Cardiac muscle cell (in vitro differentiated cells and primary cell): Measurements from ENCODE around the gene MESD. TPM values are rescaled to one million over a fixed set of nuclear protein-coding genes. Genes with fewer than 3 reads are reported as not detected.

Experiments used
- DNase-seq, 2 donors: peaks; one replicate each; pipeline versions ENCODE4 v3.0.0 to v3.0.0-alpha.2; 2010 to 2017; ENCODE audit warnings: low read depth in 1 of 2, low spot score in 1 of 2
- H3K27ac ChIP-seq: fragments of 200-600 bp; sonication (generic); 2 replicates; pipeline ENCODE4 v1.5.1; 2016
- H3K27me3 ChIP-seq: fragments of 200-600 bp; sonication (generic); 2 replicates; pipeline ENCODE4 v1.6.0; 2016; ENCODE audit warnings: control low read depth
- H3K36me3 ChIP-seq: fragments of 200-600 bp; sonication (generic); 2 replicates; pipeline ENCODE4 v1.5.1; 2016; ENCODE audit warnings: control low read depth
- H3K4me1 ChIP-seq: fragments of 200-600 bp; sonication (generic); 2 replicates; pipeline ENCODE4 v1.8.1; 2017; ENCODE audit warnings: low read depth, mild to moderate bottlenecking, mixed run types
- H3K4me3 ChIP-seq: fragments of 200-600 bp; sonication (generic); 2 replicates; pipeline ENCODE4 v1.5.1; 2016; ENCODE audit warnings: mild to moderate bottlenecking
- H3K9me3 ChIP-seq: fragments of 200-600 bp; sonication (generic); 2 replicates; pipeline ENCODE4 v1.5.1; 2017; ENCODE audit warnings: low read depth, mild to moderate bottlenecking, control low read depth
- polyA plus RNA-seq: library from polyadenylated mRNA; unstranded; fragments of >200 nt; fragmentation: Nextera tagmentation; extraction: Ambion mirVana; gene quantifications from 2 replicates; pipeline ENCODE4 v1.2.1, GENCODE V29; 2016
- total RNA-seq: library from RNA; depleted of rRNA; stranded (reverse); fragments of >200 nt; gene quantifications from 2 replicates; pipeline ENCODE4 v1.2.3, GENCODE V29; 2016
- TF ChIP-seq, protein P1 (sequence below): IDR thresholded peaks from 2 replicates; pipeline ENCODE4 v1.5.1; 2012; ENCODE audit warnings: low read depth, mild to moderate bottlenecking, low read length

The MESD gene
- total and polyA plus RNA-seq, 2 experiments from 2014 or later: 20.1 to 35.8 TPM

DNA sequence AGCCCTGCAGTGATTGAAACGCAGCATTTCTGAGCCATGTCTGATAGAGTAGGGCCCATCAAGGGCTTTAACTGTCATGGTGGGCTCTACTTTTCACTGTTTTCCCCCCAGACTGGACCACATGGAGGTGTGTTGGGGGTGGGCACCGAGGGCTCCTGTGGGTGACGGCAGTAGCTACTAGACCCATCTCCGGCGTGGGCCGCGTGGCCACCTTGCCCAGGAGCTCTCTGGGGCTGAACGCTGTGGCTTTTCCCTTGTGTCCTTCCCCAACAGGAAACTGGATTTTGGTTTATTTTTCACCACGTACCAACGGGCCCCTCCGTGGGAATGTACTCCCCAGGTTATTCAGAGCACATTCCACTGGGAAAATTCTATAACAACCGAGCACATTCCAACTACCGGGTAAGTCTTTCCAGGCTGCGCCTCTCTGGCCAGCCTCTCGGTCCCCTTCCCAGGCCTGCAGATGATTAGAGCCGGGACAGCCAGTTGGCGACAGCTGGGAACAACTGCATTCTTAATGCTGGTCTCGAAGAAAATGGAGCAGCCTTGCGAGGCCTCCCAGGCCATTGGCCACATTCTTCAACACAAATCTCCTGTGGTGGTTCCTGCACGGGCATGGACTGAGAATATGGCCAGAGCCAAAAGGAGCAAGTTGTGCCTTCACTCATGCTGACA, 67.7 kb downstream of the MESD start:
- DNase-seq: no peak
- no peaks in the 10 kb centered on the region for H3K9me3 ChIP-seq
- H3K27me3 ChIP-seq: no peaks in the 10 kb centered on the region
- no peak overlapping the region for H3K27ac ChIP-seq
- no peaks in the 10 kb centered on the region for H3K4me1 ChIP-seq
- no peak overlapping the region for H3K4me3 ChIP-seq
- TF ChIP-seq, protein P1, sequence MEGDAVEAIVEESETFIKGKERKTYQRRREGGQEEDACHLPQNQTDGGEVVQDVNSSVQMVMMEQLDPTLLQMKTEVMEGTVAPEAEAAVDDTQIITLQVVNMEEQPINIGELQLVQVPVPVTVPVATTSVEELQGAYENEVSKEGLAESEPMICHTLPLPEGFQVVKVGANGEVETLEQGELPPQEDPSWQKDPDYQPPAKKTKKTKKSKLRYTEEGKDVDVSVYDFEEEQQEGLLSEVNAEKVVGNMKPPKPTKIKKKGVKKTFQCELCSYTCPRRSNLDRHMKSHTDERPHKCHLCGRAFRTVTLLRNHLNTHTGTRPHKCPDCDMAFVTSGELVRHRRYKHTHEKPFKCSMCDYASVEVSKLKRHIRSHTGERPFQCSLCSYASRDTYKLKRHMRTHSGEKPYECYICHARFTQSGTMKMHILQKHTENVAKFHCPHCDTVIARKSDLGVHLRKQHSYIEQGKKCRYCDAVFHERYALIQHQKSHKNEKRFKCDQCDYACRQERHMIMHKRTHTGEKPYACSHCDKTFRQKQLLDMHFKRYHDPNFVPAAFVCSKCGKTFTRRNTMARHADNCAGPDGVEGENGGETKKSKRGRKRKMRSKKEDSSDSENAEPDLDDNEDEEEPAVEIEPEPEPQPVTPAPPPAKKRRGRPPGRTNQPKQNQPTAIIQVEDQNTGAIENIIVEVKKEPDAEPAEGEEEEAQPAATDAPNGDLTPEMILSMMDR: no peak
- H3K36me3 ChIP-seq: no peaks in the 10 kb centered on the region

DNA sequence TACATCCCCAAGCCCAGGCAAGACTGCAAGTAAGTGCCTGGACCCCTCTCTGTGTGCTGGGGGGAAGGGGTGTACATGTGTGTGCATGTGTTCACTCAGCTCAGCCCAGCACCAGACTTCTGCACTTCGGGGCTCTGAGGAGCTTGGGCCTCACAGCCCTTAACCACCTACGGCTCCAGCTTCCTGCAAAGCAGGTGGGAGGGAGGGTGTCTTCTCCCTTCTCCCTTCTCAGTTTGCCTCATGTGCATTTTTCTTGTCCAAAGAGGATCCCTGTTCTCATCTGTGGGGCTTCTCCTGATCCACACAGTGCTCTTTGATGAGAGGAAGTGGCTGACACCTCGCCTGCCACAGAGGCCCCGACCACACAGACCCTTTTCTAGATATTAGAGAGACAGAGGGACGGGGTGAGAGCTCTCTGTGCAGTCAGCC, 69.3 kb downstream of the MESD start:
- no peaks in the 10 kb centered on the region for H3K36me3 ChIP-seq
- H3K9me3 ChIP-seq: no peaks in the 10 kb centered on the region
- H3K27me3 ChIP-seq: no peaks in the 10 kb centered on the region
- no peak overlapping the region for H3K27ac ChIP-seq
- H3K4me3 ChIP-seq: no peak overlapping the region
- TF ChIP-seq, protein P1: no peak
- no peak for DNase-seq
- no peaks in the 10 kb centered on the region for H3K4me1 ChIP-seq

DNA sequence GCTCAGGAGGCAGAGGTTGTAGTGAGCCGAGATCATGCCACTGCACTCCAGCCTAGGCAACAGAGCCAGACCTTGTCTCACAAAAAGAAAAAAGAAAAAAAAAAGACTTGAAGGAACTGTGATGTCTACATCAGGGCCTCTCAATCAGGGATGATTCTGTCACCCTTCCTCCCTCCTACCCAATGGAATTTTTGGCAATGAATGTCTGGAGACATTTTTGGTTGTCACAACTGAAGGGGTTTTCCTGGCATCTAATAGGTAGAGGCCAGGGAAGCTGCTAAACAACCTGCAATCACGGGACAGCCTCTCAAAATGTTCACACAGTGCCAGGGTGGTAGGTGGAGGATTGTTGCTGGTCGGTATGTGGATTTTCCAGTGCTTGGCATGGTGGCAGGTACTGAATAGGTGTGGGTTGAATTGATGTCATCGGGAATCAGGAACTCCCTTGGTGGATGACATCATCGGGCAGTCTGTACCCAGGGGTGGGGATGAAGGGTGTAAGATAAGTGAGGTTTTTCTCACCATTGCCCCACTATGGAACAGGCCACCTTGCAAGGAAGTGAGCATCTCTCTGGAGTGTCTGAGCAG, 71.3 kb downstream of the MESD start:
- Histone ChIP-seq H3K27me3 (no peaks in the 10 kb centered on the region), H3K9me3 (no peaks in the 10 kb centered on the region), H3K27ac (no peak overlapping the region), H3K4me3 (no peak overlapping the region), H3K4me1 (no peaks in the 10 kb centered on the region), H3K36me3 (no peaks in the 10 kb centered on the region)
- TF ChIP-seq, protein P1: no peak
- DNase-seq: no peak

DNA sequence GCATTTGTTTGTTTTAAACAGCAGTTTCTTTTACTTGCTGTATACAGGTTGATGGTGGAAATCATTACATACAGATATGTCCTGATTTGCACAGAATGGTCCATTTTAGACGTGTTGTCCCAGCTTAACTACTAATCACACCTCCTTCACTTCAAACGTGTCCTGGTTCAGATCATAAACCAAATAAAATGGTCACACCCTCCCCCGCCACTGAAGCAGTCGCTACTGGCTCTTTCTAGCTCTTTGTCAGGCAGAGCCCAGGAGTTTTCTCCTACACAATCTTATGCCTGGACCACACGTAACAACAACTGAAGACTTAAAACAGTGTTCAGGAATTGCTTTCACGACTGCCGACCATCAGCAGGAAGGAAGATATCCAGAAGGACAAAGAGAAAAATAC, 73.6 kb downstream of the MESD start:
- Histone ChIP-seq H3K4me1 (no peaks in the 10 kb centered on the region), H3K36me3 (no peaks in the 10 kb centered on the region), H3K9me3 (no peaks in the 10 kb centered on the region), H3K27ac (no peak overlapping the region), H3K4me3 (no peak overlapping the region), H3K27me3 (no peaks in the 10 kb centered on the region)
- no peak for DNase-seq
- TF ChIP-seq, protein P1: no peak

DNA sequence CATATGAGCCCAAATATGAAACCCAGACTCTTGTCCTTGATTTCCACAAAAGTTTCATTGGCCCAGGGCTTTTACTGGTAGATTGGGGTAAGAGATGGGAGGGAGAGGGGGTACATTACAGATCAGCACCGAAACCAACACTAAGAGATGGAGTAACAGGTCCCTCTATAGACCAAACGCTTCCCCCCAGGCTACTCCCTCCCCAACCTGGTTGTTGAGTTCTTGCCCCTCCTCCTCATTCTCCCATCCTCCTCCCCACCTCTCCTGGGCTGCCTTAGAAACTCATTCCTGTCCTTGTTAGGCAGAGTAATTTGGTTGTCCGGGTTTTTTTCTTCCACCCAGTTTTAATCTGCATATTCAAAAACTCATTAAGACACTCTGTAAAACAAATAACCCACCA, 74.1 kb downstream of the MESD start:
- Histone ChIP-seq H3K27me3 (no peaks in the 10 kb centered on the region), H3K4me3 (no peak overlapping the region), H3K36me3 (no peaks in the 10 kb centered on the region), H3K9me3 (no peaks in the 10 kb centered on the region), H3K4me1 (no peaks in the 10 kb centered on the region), H3K27ac (no peak overlapping the region)
- no peak for DNase-seq
- TF ChIP-seq, protein P1: no peak
